H9 (cell line): ENCODE results near the gene UGT1A5. TPM values are rescaled to one million over a fixed set of nuclear protein-coding genes. Genes with fewer than 3 reads are reported as not detected.

Experiments
- DNase-seq: peaks from one replicate; pipeline ENCODE4 v3.0.0-alpha.2; 2017
- H2AFZ ChIP-seq: one replicate; pipeline ENCODE4 v1.6.1; 2013; ENCODE audit warnings: mild to moderate bottlenecking, low read length, control low read depth, moderate library complexity
- H2AK5ac ChIP-seq: 2 replicates; pipeline ENCODE4 v1.6.1; 2013; ENCODE audit warnings: low read length, control low read depth, mixed read lengths; ENCODE audit not compliant: insufficient read length
- H2BK120ac ChIP-seq: one replicate; pipeline ENCODE4 v1.6.1; 2013; ENCODE audit warnings: low read depth, mild to moderate bottlenecking, low read length, control low read depth, inconsistent platforms; ENCODE audit not compliant: poor library complexity, severe bottlenecking
- H2BK12ac ChIP-seq: 2 replicates; pipeline ENCODE4 v1.6.1; 2013; ENCODE audit warnings: low read length, control low read depth, mixed read lengths, low read depth; ENCODE audit not compliant: insufficient read length
- H2BK15ac ChIP-seq: 2 replicates; pipeline ENCODE4 v1.6.1; 2013; ENCODE audit warnings: low read depth, low read length, control low read depth
- H2BK20ac ChIP-seq: one replicate; pipeline ENCODE4 v1.6.1; 2013; ENCODE audit warnings: low read depth, mild to moderate bottlenecking, low read length, control low read depth, inconsistent platforms; ENCODE audit not compliant: poor library complexity, severe bottlenecking
- H2BK5ac ChIP-seq: 2 replicates; pipeline ENCODE4 v1.6.1; 2013; ENCODE audit warnings: low read length, control low read depth, mixed read lengths; ENCODE audit not compliant: insufficient read length
- H3K14ac ChIP-seq: 2 replicates; pipeline ENCODE4 v1.6.1; 2013; ENCODE audit warnings: low read length, control low read depth; ENCODE audit not compliant: insufficient read depth
- H3K18ac ChIP-seq: 2 replicates; pipeline ENCODE4 v1.6.1; 2013; ENCODE audit warnings: low read depth, mild to moderate bottlenecking, mixed read lengths, low read length, control low read depth; ENCODE audit not compliant: insufficient read length
- H3K23ac ChIP-seq: 2 replicates; pipeline ENCODE4 v1.6.1; 2013; ENCODE audit warnings: low read length, control low read depth, mixed read lengths, low read depth; ENCODE audit not compliant: insufficient read length
- H3K23me2 ChIP-seq: 2 replicates; pipeline ENCODE4 v1.6.1; 2013; ENCODE audit warnings: low read depth, mild to moderate bottlenecking, mixed read lengths, low read length, control low read depth; ENCODE audit not compliant: insufficient read length, poor library complexity, severe bottlenecking
- H3K27ac ChIP-seq: 2 replicates; pipeline ENCODE4 v1.5.1; 2013; ENCODE audit warnings: low read length, control low read depth, mixed read lengths, low read depth; ENCODE audit not compliant: insufficient read length
- H3K27me3 ChIP-seq: 2 replicates; pipeline ENCODE4 v1.6.1; 2013; ENCODE audit warnings: low read length, control low read depth, inconsistent platforms; ENCODE audit not compliant: insufficient read depth
- H3K4ac ChIP-seq: 2 replicates; pipeline ENCODE4 v1.6.1; 2013; ENCODE audit warnings: low read depth, mild to moderate bottlenecking, control low read depth, inconsistent platforms, low read length, moderate library complexity
- H3K4me1 ChIP-seq: 2 replicates; pipeline ENCODE4 v1.6.1; 2013; ENCODE audit warnings: low read length, control low read depth, inconsistent platforms; ENCODE audit not compliant: insufficient read depth
- H3K4me2 ChIP-seq: 2 replicates; pipeline ENCODE4 v1.6.1; 2013; ENCODE audit warnings: low read length, control low read depth, mixed read lengths; ENCODE audit not compliant: insufficient read length, insufficient read depth
- H3K56ac ChIP-seq: 2 replicates; pipeline ENCODE4 v1.6.1; 2013; ENCODE audit warnings: low read depth, mild to moderate bottlenecking, mixed read lengths, low read length, control low read depth; ENCODE audit not compliant: insufficient read length
- H3K79me1 ChIP-seq: 2 replicates; pipeline ENCODE4 v1.6.1; 2013; ENCODE audit warnings: low read depth, mild to moderate bottlenecking, moderate library complexity, low read length, control low read depth, inconsistent platforms; ENCODE audit not compliant: insufficient read depth, poor library complexity, severe bottlenecking
- H3K79me2 ChIP-seq: 2 replicates; pipeline ENCODE4 v1.6.1; 2013; ENCODE audit warnings: low read length, control low read depth, inconsistent platforms; ENCODE audit not compliant: insufficient read depth
- H3K9ac ChIP-seq: 2 replicates; pipeline ENCODE4 v1.6.1; 2013; ENCODE audit warnings: low read length, control low read depth, mixed read lengths; ENCODE audit not compliant: insufficient read length; ENCODE audit errors: extremely low read depth
- H3K9me3 ChIP-seq: one replicate; pipeline ENCODE4 v1.6.1; 2013; ENCODE audit warnings: low read depth, low read length, inconsistent platforms; ENCODE audit not compliant: control insufficient read depth
- H3T11ph ChIP-seq: one replicate; pipeline ENCODE4 v1.6.1; 2013; ENCODE audit warnings: mild to moderate bottlenecking, low read length, control low read depth, inconsistent platforms
- H4K20me1 ChIP-seq: one replicate; pipeline ENCODE4 v1.6.1; 2013; ENCODE audit not compliant: control insufficient read depth, insufficient read length, insufficient read depth
- H4K5ac ChIP-seq: 2 replicates; pipeline ENCODE4 v1.6.1; 2013; ENCODE audit warnings: low read depth, mild to moderate bottlenecking, mixed read lengths, low read length, control low read depth; ENCODE audit not compliant: insufficient read length
- H4K8ac ChIP-seq: replicated peaks from 2 replicates; pipeline ENCODE4 v1.6.1; 2013; ENCODE audit warnings: low read length, control low read depth, mixed read lengths, low read depth; ENCODE audit not compliant: insufficient read length
- H4K91ac ChIP-seq: 2 replicates; pipeline ENCODE4 v1.6.1; 2013; ENCODE audit warnings: low read depth, mild to moderate bottlenecking, moderate library complexity, mixed read lengths, low read length, control low read depth; ENCODE audit not compliant: insufficient read length
- H3K27ac Mint-ChIP-seq, 3 experiments: 2 replicates in 2 of 3; 3 replicates in 1 of 3; pipeline ENCODE4 v1.8.0; 2020 to 2021; ENCODE audit warnings: mixed read lengths in 3 of 3, mild to moderate bottlenecking in 1 of 3, moderate library complexity in 1 of 3
- H3K27me3 Mint-ChIP-seq: 2 replicates; pipeline ENCODE4 v1.8.0; 2021; ENCODE audit warnings: low read depth, mild to moderate bottlenecking, moderate library complexity, mixed read lengths
- H3K36me3 Mint-ChIP-seq, 3 experiments: 2 replicates in 2 of 3; 3 replicates in 1 of 3; pipeline ENCODE4 v1.8.0; 2020 to 2021; ENCODE audit warnings: low read depth in 3 of 3, mixed read lengths in 3 of 3; ENCODE audit not compliant: insufficient read depth in 1 of 3
- H3K4me1 Mint-ChIP-seq, 2 experiments: 2 replicates each; pipeline ENCODE4 v1.8.0; 2020; ENCODE audit warnings: mixed read lengths in 2 of 2
- H3K4me3 Mint-ChIP-seq, 2 experiments: 2 replicates in 1 of 2; 3 replicates in 1 of 2; pipeline ENCODE4 v1.8.0; 2020 to 2021; ENCODE audit warnings: mild to moderate bottlenecking in 2 of 2, mixed read lengths in 2 of 2, moderate library complexity in 1 of 2
- H3K9me3 Mint-ChIP-seq, 2 experiments: 2 replicates in 1 of 2; 3 replicates in 1 of 2; pipeline ENCODE4 v1.8.0; 2020; ENCODE audit warnings: mild to moderate bottlenecking in 2 of 2, mixed read lengths in 2 of 2, moderate library complexity in 1 of 2
- CTCF ChIP-seq: fragments of 200-600 bp; sonication (generic); conservative IDR thresholded peaks from 3 replicates; pipeline ENCODE4 v1.8.0; 2021; ENCODE audit warnings: antibody characterized with exemption, mild to moderate bottlenecking
- WGBS: extraction: QIAGEN DNeasy Blood & Tissue Kit; methylation state at CpG from one replicate; pipeline ENCODE4 v1.1.7; 2013; ENCODE audit warnings: missing lambda C conversion rate, low lambda C conversion rate, mixed read lengths; ENCODE audit not compliant: insufficient read length; ENCODE audit errors: extremely low coverage; 5-methylcytosine and 5-hydroxymethylcytosine counted together
- total RNA-seq: library from RNA; stranded (reverse); gene quantifications from 2 replicates; pipeline ENCODE4 v1.2.1, GENCODE V29; 2021

UGT1A5 gene
- total RNA-seq, 1 experiment from 2014 or later = not detected

GRCh38 chr2:233791883-233792329, 79.2 kb downstream of the UGT1A5 start:
- Histone ChIP-seq H2BK5ac (no peak overlapping the region), H2BK15ac (no peak overlapping the region), H2BK120ac (no peak overlapping the region), H4K91ac (no peak overlapping the region), H3K4me2 (no peak overlapping the region), H4K8ac (no peak overlapping the region), H3K27me3 (no peaks in the 10 kb centered on the region), H3K23me2 (no peaks in the 10 kb centered on the region), H4K5ac (no peak overlapping the region), H3T11ph (no peak overlapping the region), H3K4me1 (no peaks in the 10 kb centered on the region), H3K79me1 (no peaks in the 10 kb centered on the region), H3K9ac (no peak overlapping the region), H3K14ac (no peak overlapping the region), H2AK5ac (no peak overlapping the region), H3K79me2 (no peaks in the 10 kb centered on the region), H2BK20ac (no peak overlapping the region), H3K23ac (no peak overlapping the region), H2BK12ac (no peak overlapping the region), H3K27ac (no peak overlapping the region), H3K18ac (no peak overlapping the region), H2AFZ (no peak overlapping the region), H4K20me1 (no peaks in the 10 kb centered on the region), H3K4ac (no peak overlapping the region), H3K9me3 (no peaks in the 10 kb centered on the region), H3K56ac (no peak overlapping the region)
- H3K27ac Mint-ChIP-seq = no peak overlapping the region
- H3K4me3 Mint-ChIP-seq = no peak overlapping the region
- DNase-seq = no peak
- no peak for TF ChIP-seq CTCF
- WGBS = no CpG with 5 or more reads among the region's 9 CpGs
- peaks cover 10% of the 10 kb centered on the region for H3K27me3 Mint-ChIP-seq
- H3K4me1 Mint-ChIP-seq = no peaks in the 10 kb centered on the region
- no peaks in the 10 kb centered on the region; a peak in 1 of 7 replicates for H3K36me3 Mint-ChIP-seq
- H3K9me3 Mint-ChIP-seq = peaks cover 0 to 3% of the 10 kb centered on the region in 2 experiments; a peak in 1 of 5 replicates
